Muscle of back (tissue), 11 donors: Measurements from ENCODE around the gene TBC1D2B. TPM values are rescaled to one million over a fixed set of nuclear protein-coding genes. Genes with fewer than 3 reads are reported as not detected.
"Not testable (repeated sequence)": the region's sequence is repeated elsewhere in the genome, so short reads cannot be mapped to it uniquely, and the experiment has no call there.

Experiments
- DNase-seq, 3 donors: peaks; one replicate each; pipeline versions ENCODE4 v3.0.0 to v3.0.0-alpha.2; 2013
- polyA plus RNA-seq, 10 donors: library from polyadenylated mRNA; unstranded; fragments of 120-200 nt; gene quantifications; one replicate each; pipeline ENCODE4 v1.2.1, GENCODE V29; 2013; ENCODE audit not compliant: insufficient read length in 10 of 10

Gene TBC1D2B
- polyA plus RNA-seq, 10 donors: 24.4 to 39.6 (median 31.3) TPM

DNA sequence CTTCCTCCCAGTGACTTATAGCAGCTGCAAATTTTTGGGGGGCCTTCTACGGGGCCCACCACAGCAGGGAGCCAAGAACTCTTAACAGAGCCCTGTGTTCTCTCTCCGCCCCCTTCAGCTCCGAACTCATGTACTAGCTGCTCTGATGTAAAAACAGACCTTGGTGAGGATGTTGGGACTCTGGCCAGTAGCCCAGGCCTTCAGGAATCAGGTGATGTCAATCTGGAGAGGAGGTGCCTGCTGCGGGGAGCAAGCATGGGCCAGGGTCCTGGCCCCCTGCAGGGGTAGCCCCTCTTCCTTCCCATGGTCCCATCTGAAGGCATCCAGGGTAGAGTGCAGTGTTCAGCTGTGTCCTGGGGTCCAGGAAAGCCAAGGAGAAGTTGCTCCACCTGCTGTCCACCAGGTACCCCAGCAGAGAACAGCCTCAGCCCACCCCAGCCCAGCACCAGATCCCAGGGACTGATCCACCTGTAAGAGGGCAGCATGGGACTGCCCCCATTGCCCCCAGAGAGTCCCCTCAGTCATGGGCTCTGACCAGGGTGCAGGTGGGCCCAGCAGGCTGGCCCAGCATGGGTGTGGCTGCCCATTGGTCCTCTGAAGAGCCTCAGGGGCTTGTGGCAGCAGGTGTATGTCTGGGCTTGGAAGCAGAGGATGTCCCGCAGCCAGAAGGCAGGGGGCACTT, 126.3 kb downstream of the TBC1D2B start:
- DNase-seq: not testable (repeated sequence)

DNA sequence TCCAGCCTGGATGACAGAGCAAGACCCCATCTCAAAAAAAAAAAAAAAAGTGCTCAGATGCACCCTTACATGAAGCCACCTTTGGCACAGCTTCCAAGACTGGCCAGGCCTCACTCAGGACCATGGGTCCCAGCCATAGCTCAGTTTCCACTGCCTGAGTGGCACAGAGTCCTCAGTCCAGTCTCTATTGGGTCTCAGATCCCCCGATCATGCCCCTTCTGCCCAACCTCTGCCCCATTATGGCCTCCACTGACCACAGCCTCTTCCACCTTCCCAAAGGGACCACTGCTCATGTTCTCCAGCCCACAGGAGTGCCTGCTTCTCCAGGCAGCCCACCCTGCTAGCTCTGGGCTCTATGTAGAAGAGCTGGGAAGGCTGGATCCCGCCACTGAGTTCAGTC, 127.0 kb downstream of the TBC1D2B start:
- not testable (repeated sequence) for DNase-seq

- no peak for DNase-seq
Observed at GRCh38 chr15:77945566-77945965, 131.9 kb downstream of the TBC1D2B start.

Other genes with a start within 250 kb of the TBC1D2B start
- under 1 TPM; 0.07 to 0.21 (median 0.14) TPM for gene SH2D7, start 14.8 kb upstream of the TBC1D2B start, polyA plus RNA-seq
- 10 to 100 TPM in 8 of 10 donors, 1 to 10 TPM in 2; 9.0 to 23.3 (median 18.6) TPM for gene CIB2, start 53.7 kb upstream of the TBC1D2B start, polyA plus RNA-seq
- 10 to 100 TPM; 32.8 to 54.9 (median 39.0) TPM for gene IDH3A, start 71.7 kb upstream of the TBC1D2B start, polyA plus RNA-seq
- gene ACSBG1, start 156.9 kb upstream of the TBC1D2B start, polyA plus RNA-seq: 1 to 10 TPM in 2 of 10 donors, under 1 TPM in 8; 0.15 to 1.2 (median 0.49) TPM
- gene DNAJA4, start 186.9 kb upstream of the TBC1D2B start, polyA plus RNA-seq: 10 to 100 TPM; 68.8 to 99.9 (median 86.3) TPM
- 10 to 100 TPM; 49.9 to 74.2 (median 56.3) TPM for gene SKIC8, start 221.9 kb upstream of the TBC1D2B start, polyA plus RNA-seq